Activated B cell treated with CpG ODN at 0.5 μM for 24 hours (primary cell): ENCODE data around the gene SNX20. TPM values are rescaled to one million over a fixed set of nuclear protein-coding genes. Genes with fewer than 3 reads are reported as not detected.

Experiments used
- ATAC-seq: fragments of 200-7000 bp; cut with Tn5 transposase; one replicate; pipeline ENCODE4 v1.10.0; 2021; ENCODE audit warnings: low read depth, mild to moderate bottlenecking, moderate library complexity
- CTCF ChIA-PET: fragments of 350-600 bp; sonication (Branson Sonifier 250); formaldehyde crosslinking; loops from one replicate; lab custom pipeline; 2021; ENCODE audit warnings: antibody characterized with exemption; lab: Charles Lee
- POLR2A ChIA-PET: fragments of 350-600 bp; sonication (Branson Sonifier 250); formaldehyde crosslinking; loops from one replicate; lab custom pipeline; 2021; ENCODE audit warnings: antibody characterized with exemption; lab: Charles Lee
- DNase-seq: peaks from one replicate; pipeline ENCODE4 v3.0.0; 2022
- H3K27ac Mint-ChIP-seq: one replicate; pipeline ENCODE4 v1.8.0; 2020; ENCODE audit warnings: mixed read lengths
- H3K27me3 Mint-ChIP-seq: one replicate; pipeline ENCODE4 v1.8.0; 2021; ENCODE audit warnings: mixed read lengths
- H3K36me3 Mint-ChIP-seq: one replicate; pipeline ENCODE4 v1.8.0; 2021; ENCODE audit warnings: low read depth, mixed read lengths
- H3K4me1 Mint-ChIP-seq: one replicate; pipeline ENCODE4 v1.8.0; 2021; ENCODE audit warnings: mixed read lengths
- H3K4me3 Mint-ChIP-seq: one replicate; pipeline ENCODE4 v1.8.0; 2020; ENCODE audit warnings: mild to moderate bottlenecking, mixed read lengths
- H3K9me3 Mint-ChIP-seq: one replicate; pipeline ENCODE4 v1.8.0; 2020; ENCODE audit warnings: mixed read lengths
- CTCF ChIP-seq: fragments of 200-600 bp; IDR thresholded peaks from one replicate; pipeline ENCODE4 v1.8.0; 2022; ENCODE audit warnings: antibody characterized with exemption, mild to moderate bottlenecking
- intact Hi-C: fragments of 100-400 bp; cut with micrococcal nuclease; formaldehyde crosslinking; loops from one replicate; pipeline ENCODE4 v1.15.1; 2024
- total RNA-seq: library from RNA; stranded (reverse); gene quantifications from 2 replicates; pipeline ENCODE4 v1.2.3, GENCODE V29; 2022

The SNX20 gene
- total RNA-seq, 1 donor from 2014 or later, result 33.1 TPM

GRCh38 chr16:50669741-50670140 is 11.4 kb downstream of the SNX20 start:
- CTCF ChIA-PET, result interaction anchor here (1.1 to 12.2 kb wide), 4 partner anchors 8 to 137 kb away, joined by 3 to 169 read pairs (median 31); partner anchors contain the start of gene SNX20
- POLR2A ChIA-PET, result interaction anchor here (5.6 kb wide), 1 partner anchor 11 kb away, joined by 36 read pairs; the partner anchor contains the start of gene SNX20
- Mint-ChIP-seq H3K4me3 (no peak overlapping the region), H3K27ac (no peak overlapping the region), H3K9me3 (peaks cover 5% of the 10 kb centered on the region), H3K36me3 (peaks cover 58% of the 10 kb centered on the region), H3K4me1 (peaks cover 21% of the 10 kb centered on the region), H3K27me3 (no peaks in the 10 kb centered on the region)
- intact Hi-C loops, result loop anchor here (5.0 kb wide), 3 partner anchors 133 to 517 kb away; partner anchors contain the start of genes BRD7 and TENT4B
- DNase-seq (no peak), ATAC-seq (no peak)
- TF ChIP-seq CTCF, result no peak

DNA sequence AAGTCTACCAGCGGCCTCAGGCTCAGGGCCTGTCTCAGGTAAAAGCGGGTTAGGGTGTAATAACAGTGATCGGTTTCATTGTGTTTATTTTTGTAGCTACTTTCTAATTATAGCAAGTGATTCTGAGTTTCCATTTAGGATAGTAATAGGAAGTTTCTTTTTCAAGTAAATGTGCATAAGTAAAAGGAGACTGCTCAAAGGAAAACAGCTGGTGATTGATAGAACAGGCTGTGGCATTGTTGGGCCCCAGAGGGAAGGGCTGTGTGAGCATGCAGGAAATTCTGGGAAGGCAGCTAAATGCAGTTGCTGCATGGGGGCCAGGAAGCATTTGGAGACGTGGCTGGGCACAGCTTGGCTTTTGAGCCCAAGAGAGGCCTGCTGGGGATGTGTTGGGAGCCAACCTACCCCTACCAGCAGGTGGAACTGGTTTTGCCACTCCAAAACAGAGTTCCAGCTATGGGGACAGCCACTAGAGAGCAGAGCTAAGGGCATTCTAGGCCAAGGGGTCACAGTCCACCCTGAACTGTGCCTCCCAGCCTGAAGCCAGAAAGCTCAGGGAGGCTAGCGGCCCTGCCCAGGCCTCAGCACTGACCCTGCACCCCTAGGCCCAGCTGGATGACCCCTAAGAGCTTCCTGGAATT is 12.6 kb downstream of the SNX20 start:
- H3K4me1 Mint-ChIP-seq, result peaks cover 23% of the 10 kb centered on the region
- peaks cover 48% of the 10 kb centered on the region for H3K36me3 Mint-ChIP-seq
- DNase-seq, result no peak
- peaks cover 3% of the 10 kb centered on the region for H3K9me3 Mint-ChIP-seq
- ChIA-PET POLR2A (interaction anchor here (0.5 to 5.6 kb wide), 4 partner anchors 12 to 145 kb away, joined by 3 to 36 read pairs (median 4); partner anchors contain the start of gene SNX20), CTCF (interaction anchor here (0.7 to 12.2 kb wide), 10 partner anchors 12 to 456 kb away, joined by 3 to 169 read pairs (median 6); partner anchors contain the start of genes CYLD and SNX20)
- no peak for ATAC-seq
- H3K27me3 Mint-ChIP-seq, result no peaks in the 10 kb centered on the region
- TF ChIP-seq CTCF, result no peak
- intact Hi-C loops, result loop anchor here (5.0 kb wide), 3 partner anchors 134 to 516 kb away; partner anchors contain the start of genes BRD7 and TENT4B
- H3K4me3 Mint-ChIP-seq, result no peak overlapping the region
- H3K27ac Mint-ChIP-seq, result peak overlapping the region; percentile 59

DNA sequence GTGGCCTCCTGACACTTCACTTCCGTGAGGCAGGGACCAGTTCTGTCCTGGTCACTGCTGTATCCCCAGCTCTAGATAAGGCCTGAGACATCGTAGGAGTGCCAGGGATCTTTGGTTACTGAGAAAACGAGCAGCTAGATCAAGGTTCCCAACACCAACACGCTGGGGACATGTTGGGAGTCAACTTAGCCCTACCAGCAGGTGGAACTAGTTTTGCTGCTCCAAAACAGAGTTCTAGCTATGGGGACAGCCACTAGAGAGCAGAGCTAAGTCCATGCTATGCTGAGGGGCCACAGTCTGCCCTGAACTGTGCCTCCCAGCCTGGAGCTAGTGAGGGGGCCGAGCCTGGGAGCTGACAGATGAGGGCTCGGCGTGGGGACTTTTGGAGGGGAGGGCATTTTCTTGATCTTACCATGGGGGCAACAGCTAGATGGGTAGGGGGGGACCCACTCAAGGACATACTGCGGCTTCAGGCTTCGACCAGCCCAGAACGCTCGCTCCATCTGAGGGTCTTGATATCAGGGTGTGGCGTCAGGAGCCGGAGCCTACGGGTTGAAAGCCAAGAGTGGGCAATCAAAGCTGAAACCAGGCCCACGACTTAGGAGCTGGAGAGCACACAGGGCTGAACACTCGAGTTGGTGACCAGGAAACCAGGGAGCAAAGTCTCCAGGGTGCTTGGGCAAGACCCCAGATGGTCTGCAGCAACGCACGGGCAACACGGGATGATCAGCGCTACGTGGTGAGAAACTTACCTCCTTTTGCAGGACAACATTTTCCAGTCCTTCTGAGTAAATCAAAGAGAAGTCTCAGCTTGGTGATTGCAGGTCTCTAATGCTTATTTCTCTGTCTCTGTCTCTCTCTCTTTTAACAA is 13.4 kb downstream of the SNX20 start:
- H3K9me3 Mint-ChIP-seq, result peaks cover 3% of the 10 kb centered on the region
- H3K4me3 Mint-ChIP-seq, result no peak overlapping the region
- DNase-seq (no peak), ATAC-seq (no peak)
- intact Hi-C loops, result loop anchor here (2.0 to 5.0 kb wide), 4 partner anchors 13 to 515 kb away; partner anchors contain the start of genes BRD7, SNX20 and TENT4B
- TF ChIP-seq CTCF, result no peak
- POLR2A ChIA-PET, result interaction anchor here (0.5 to 5.6 kb wide), 7 partner anchors 13 to 455 kb away, joined by 3 to 36 read pairs (median 4); partner anchors contain the start of genes CYLD and SNX20
- H3K27ac Mint-ChIP-seq, result peak overlapping the region; percentile 59
- CTCF ChIA-PET, result interaction anchor here (0.7 to 12.2 kb wide), 16 partner anchors 7 to 643 kb away, joined by 3 to 169 read pairs (median 6); partner anchors contain the start of genes BRD7, CNEP1R1, CYLD and SNX20
- H3K36me3 Mint-ChIP-seq, result peaks cover 41% of the 10 kb centered on the region
- H3K27me3 Mint-ChIP-seq, result no peaks in the 10 kb centered on the region
- H3K4me1 Mint-ChIP-seq, result peaks cover 23% of the 10 kb centered on the region

GRCh38 chr16:50666658-50667496 is 14.2 kb downstream of the SNX20 start:
- Mint-ChIP-seq H3K4me3 (peak overlapping the region; percentile 41), H3K36me3 (peaks cover 32% of the 10 kb centered on the region), H3K27me3 (no peaks in the 10 kb centered on the region), H3K4me1 (peaks cover 23% of the 10 kb centered on the region), H3K27ac (peak overlapping the region; percentile 5), H3K9me3 (peaks cover 4% of the 10 kb centered on the region)
- intact Hi-C loops, result loop anchor here (1.0 to 5.0 kb wide), 5 partner anchors 14 to 515 kb away; partner anchors contain the start of genes BRD7, CYLD, SNX20 and TENT4B
- TF ChIP-seq CTCF, result no peak
- DNase-seq (no peak), ATAC-seq (peak; percentile 74)
- CTCF ChIA-PET, result interaction anchor here (0.6 to 12.2 kb wide), 17 partner anchors 8 to 642 kb away, joined by 3 to 169 read pairs (median 6); partner anchors contain the start of genes BRD7, CNEP1R1, CYLD and SNX20
- POLR2A ChIA-PET, result interaction anchor here (0.6 to 5.6 kb wide), 5 partner anchors 14 to 311 kb away, joined by 3 to 36 read pairs (median 8); partner anchors contain the start of genes CYLD, NKD1 and SNX20
